Vagina (tissue), 2 donors: ENCODE results near the gene GPR150. TPM values are rescaled to one million over a fixed set of nuclear protein-coding genes. Genes with fewer than 3 reads are reported as not detected.

Experiments
- DNase-seq, 2 donors: peaks; one replicate each; pipeline ENCODE4 v3.0.0-alpha.2; 2017; ENCODE audit errors: extremely low spot score in 2 of 2
- H3K27ac ChIP-seq: fragments of 200-600 bp; sonication (generic); one replicate; pipeline ENCODE4 v1.5.1; 2019
- H3K27me3 ChIP-seq: fragments of 200-600 bp; sonication (generic); one replicate; pipeline ENCODE4 v1.5.1; 2019
- H3K36me3 ChIP-seq, 2 donors: fragments of 200-600 bp; sonication (generic); one replicate each; pipeline ENCODE4 v1.5.1; 2017 to 2019
- H3K4me1 ChIP-seq: fragments of 200-600 bp; sonication (generic); one replicate; pipeline ENCODE4 v1.5.1; 2019
- H3K4me3 ChIP-seq, 2 donors: fragments of 200-600 bp; sonication (generic); 1 replicate in 1 of 2; 2 replicates in 1 of 2; pipeline ENCODE4 v1.5.1; 2016 to 2019
- H3K9me3 ChIP-seq: fragments of 200-600 bp; sonication (generic); one replicate; pipeline ENCODE4 v1.5.1; 2019
- CTCF ChIP-seq, 3 experiments: fragments of 450-650 bp in 2 of 3; fragments of 200-600 bp in 1 of 3; sonication (generic) in 1 of 3; IDR thresholded peaks; one replicate each; pipeline ENCODE4 v1.5.1; 2017 to 2019; ENCODE audit warnings: antibody characterized with exemption in 3 of 3, mild to moderate bottlenecking in 2 of 3, moderate library complexity in 2 of 3
- POLR2A ChIP-seq, 2 donors: fragments of 450-650 bp; IDR thresholded peaks; one replicate each; pipeline ENCODE4 v1.6.1; 2017; ENCODE audit warnings: antibody characterized with exemption in 2 of 2, mild to moderate bottlenecking in 2 of 2, moderate library complexity in 2 of 2
- POLR2AphosphoS5 ChIP-seq, 2 donors: sonication (generic); formaldehyde crosslinking; IDR thresholded peaks; one replicate each; pipeline ENCODE4 v1.9.0; 2017; ENCODE audit warnings: antibody characterized with exemption in 2 of 2, mild to moderate bottlenecking in 2 of 2, low read depth in 1 of 2; ENCODE audit not compliant: insufficient read depth in 1 of 2
- intact Hi-C: fragments of 100-400 bp; cut with DNase I; formaldehyde crosslinking; loops from one replicate; pipeline ENCODE4 v1.15.1; 2023
- total RNA-seq: library from RNA; depleted of rRNA; stranded (reverse); fragments of >200 nt; gene quantifications from one replicate; pipeline ENCODE4 v1.2.3, GENCODE V29; 2016

GPR150 gene
- total RNA-seq, 1 donor from 2014 or later: 1.7 TPM

- no peak for TF ChIP-seq CTCF (IDR thresholded peaks at IDR 0.05)
- TF ChIP-seq POLR2A (IDR thresholded peaks at IDR 0.05): no peak
- TF ChIP-seq POLR2AphosphoS5 (IDR thresholded peaks at IDR 0.05; ENCODE audit: insufficient read depth in 1 of 2, low read depth in 1 of 2): no peak
- DNase-seq: no peak
- peaks cover 6% of the 10 kb centered on the region for H3K4me1 ChIP-seq
- no peak overlapping the region for H3K27ac ChIP-seq
- H3K9me3 ChIP-seq: no peaks in the 10 kb centered on the region
- no peak overlapping the region for H3K4me3 ChIP-seq
- intact Hi-C loops: loop anchor here (10.0 kb wide), 1 partner anchor 73 kb away; the partner anchor contains the start of genes ARSK and SKIC3
- no peaks in the 10 kb centered on the region for H3K36me3 ChIP-seq
- H3K27me3 ChIP-seq: no peaks in the 10 kb centered on the region
Measured at GRCh38 chr5:95627971-95628810, 8.3 kb downstream of the GPR150 start.

- no peak overlapping the region for H3K27ac ChIP-seq
- DNase-seq: no peak
- H3K4me1 ChIP-seq: peaks cover 6% of the 10 kb centered on the region
- H3K27me3 ChIP-seq: no peaks in the 10 kb centered on the region
- intact Hi-C loops: loop anchor here (10.0 kb wide), 1 partner anchor 74 kb away; the partner anchor contains the start of genes ARSK and SKIC3
- no peak overlapping the region for H3K4me3 ChIP-seq
- no peaks in the 10 kb centered on the region for H3K36me3 ChIP-seq
- no peak for TF ChIP-seq POLR2A (IDR thresholded peaks at IDR 0.05)
- TF ChIP-seq CTCF (IDR thresholded peaks at IDR 0.05): no peak
- no peak for TF ChIP-seq POLR2AphosphoS5 (IDR thresholded peaks at IDR 0.05; ENCODE audit: insufficient read depth in 1 of 2, low read depth in 1 of 2)
- H3K9me3 ChIP-seq: no peaks in the 10 kb centered on the region
Measured at GRCh38 chr5:95628933-95629332, 9.0 kb downstream of the GPR150 start.

- Histone ChIP-seq H3K36me3 (no peaks in the 10 kb centered on the region), H3K27ac (no peak overlapping the region), H3K4me3 (no peak overlapping the region), H3K9me3 (no peaks in the 10 kb centered on the region), H3K4me1 (peaks cover 6% of the 10 kb centered on the region), H3K27me3 (no peaks in the 10 kb centered on the region)
- TF ChIP-seq CTCF (IDR thresholded peaks at IDR 0.05) (no peak), POLR2A (IDR thresholded peaks at IDR 0.05) (no peak), POLR2AphosphoS5 (IDR thresholded peaks at IDR 0.05; ENCODE audit: insufficient read depth in 1 of 2, low read depth in 1 of 2) (no peak)
- DNase-seq: no peak
- intact Hi-C loops: no loop called here
Measured at GRCh38 chr5:95630394-95630917, 10.6 kb downstream of the GPR150 start.

- intact Hi-C loops: no loop called here
- no peak for DNase-seq
- no peaks in the 10 kb centered on the region for H3K9me3 ChIP-seq
- H3K4me1 ChIP-seq: peaks cover 6% of the 10 kb centered on the region
- no peaks in the 10 kb centered on the region for H3K27me3 ChIP-seq
- H3K36me3 ChIP-seq: no peaks in the 10 kb centered on the region
- no peak overlapping the region for H3K27ac ChIP-seq
- TF ChIP-seq CTCF (IDR thresholded peaks at IDR 0.05) (no peak), POLR2A (IDR thresholded peaks at IDR 0.05) (no peak), POLR2AphosphoS5 (IDR thresholded peaks at IDR 0.05; ENCODE audit: insufficient read depth in 1 of 2, low read depth in 1 of 2) (no peak)
- no peak overlapping the region for H3K4me3 ChIP-seq
Measured at GRCh38 chr5:95631255-95631958, 11.5 kb downstream of the GPR150 start.
